SK-N-SH treated with all-trans-retinoic acid at 6 μM for 48 hours (cell line): ENCODE results near the gene DGKE.

Experiments used
- ATAC-seq: fragments of 200-7000 bp; cut with Tn5 transposase; 3 replicates; pipeline ENCODE4 v1.9.1; 2020; ENCODE audit warnings: mild to moderate bottlenecking, moderate library complexity
- ARNTL ChIP-seq: fragments of 450-650 bp; formaldehyde crosslinking; IDR thresholded peaks from 2 replicates; pipeline ENCODE4 v1.5.0; 2020; ENCODE audit warnings: low read depth, mild to moderate bottlenecking, moderate library complexity, borderline replicate concordance
- BACH2 ChIP-seq: fragments of 250-450 bp; sonication (Bioruptor Pico); IDR thresholded peaks from 2 replicates; pipeline ENCODE4 v1.9.0; 2021; ENCODE audit warnings: mild to moderate bottlenecking, borderline replicate concordance
- CSDC2 ChIP-seq: fragments of 250-450 bp; sonication (Bioruptor Pico); IDR thresholded peaks from 2 replicates; pipeline ENCODE4 v1.5.0; 2020; ENCODE audit warnings: mild to moderate bottlenecking, moderate library complexity
- CSRNP3 ChIP-seq: fragments of 250-450 bp; sonication (Bioruptor Pico); IDR thresholded peaks from 2 replicates; pipeline ENCODE4 v1.5.1; 2021; ENCODE audit warnings: mild to moderate bottlenecking, moderate library complexity
- ESRRG ChIP-seq: fragments of 250-450 bp; sonication (Bioruptor Pico); IDR thresholded peaks from 2 replicates; pipeline ENCODE4 v1.6.1; 2021; ENCODE audit warnings: mild to moderate bottlenecking
- GLIS3 ChIP-seq: fragments of 250-450 bp; sonication (Bioruptor Pico); IDR thresholded peaks from 2 replicates; pipeline ENCODE4 v1.5.0; 2020; ENCODE audit warnings: mild to moderate bottlenecking, moderate library complexity
- ISL1 ChIP-seq: fragments of 250-450 bp; sonication (Bioruptor Pico); IDR thresholded peaks from 2 replicates; pipeline ENCODE4 v2.1.2; 2022; ENCODE audit warnings: mild to moderate bottlenecking, moderate library complexity
- RARB ChIP-seq: fragments of 250-450 bp; sonication (Bioruptor Pico); IDR thresholded peaks from 2 replicates; pipeline ENCODE4 v1.8.0; 2021; ENCODE audit warnings: mild to moderate bottlenecking, moderate library complexity
- SNAI2 ChIP-seq: fragments of 250-450 bp; sonication (Bioruptor Pico); IDR thresholded peaks from 2 replicates; pipeline ENCODE4 v1.5.0; 2020; ENCODE audit warnings: mild to moderate bottlenecking, moderate library complexity
- TCF4 ChIP-seq: fragments of 250-450 bp; sonication (Bioruptor Pico); IDR thresholded peaks from 2 replicates; pipeline ENCODE4 v1.8.0; 2021; ENCODE audit warnings: mild to moderate bottlenecking, moderate library complexity, borderline replicate concordance
- TSHZ2 ChIP-seq: fragments of 250-450 bp; sonication (Bioruptor Pico); IDR thresholded peaks from 2 replicates; pipeline ENCODE4 v1.5.0; 2020; ENCODE audit warnings: mild to moderate bottlenecking, moderate library complexity
- ZC3H10 ChIP-seq: fragments of 250-450 bp; sonication (Bioruptor Pico); IDR thresholded peaks from 2 replicates; pipeline ENCODE4 v1.5.1; 2021; ENCODE audit warnings: mild to moderate bottlenecking, moderate library complexity
- ZFP3 ChIP-seq: fragments of 250-450 bp; sonication (Bioruptor Pico); IDR thresholded peaks from 2 replicates; pipeline ENCODE4 v1.5.0; 2020; ENCODE audit warnings: mild to moderate bottlenecking, moderate library complexity
- ZFP30 ChIP-seq: fragments of 450-650 bp; formaldehyde crosslinking; IDR thresholded peaks from 2 replicates; pipeline ENCODE4 v1.5.0; 2022; ENCODE audit warnings: mild to moderate bottlenecking, moderate library complexity
- ZNF565 ChIP-seq: fragments of 450-650 bp; formaldehyde crosslinking; conservative IDR thresholded peaks from 2 replicates; pipeline ENCODE4 v1.5.0; 2020; ENCODE audit warnings: low read depth, mild to moderate bottlenecking, moderate library complexity
- ZNF70 ChIP-seq: fragments of 450-650 bp; formaldehyde crosslinking; IDR thresholded peaks from 2 replicates; pipeline ENCODE4 v1.5.0; 2020; ENCODE audit warnings: mild to moderate bottlenecking, moderate library complexity
- ZNF8 ChIP-seq: fragments of 450-650 bp; formaldehyde crosslinking; IDR thresholded peaks from 2 replicates; pipeline ENCODE4 v1.5.0; 2020; ENCODE audit warnings: mild to moderate bottlenecking, moderate library complexity
- TF ChIP-seq, protein P1 (sequence below): fragments of 250-450 bp; sonication (Bioruptor Pico); IDR thresholded peaks from 2 replicates; pipeline ENCODE4 v1.8.0; 2021; ENCODE audit warnings: low read depth, mild to moderate bottlenecking, moderate library complexity, borderline replicate concordance
- TF ChIP-seq, protein P2 (sequence below): fragments of 250-450 bp; sonication (Bioruptor Pico); IDR thresholded peaks from 2 replicates; pipeline ENCODE4 v1.8.0; 2020; ENCODE audit warnings: mild to moderate bottlenecking, moderate library complexity, borderline replicate concordance

Gene DGKE

DNA sequence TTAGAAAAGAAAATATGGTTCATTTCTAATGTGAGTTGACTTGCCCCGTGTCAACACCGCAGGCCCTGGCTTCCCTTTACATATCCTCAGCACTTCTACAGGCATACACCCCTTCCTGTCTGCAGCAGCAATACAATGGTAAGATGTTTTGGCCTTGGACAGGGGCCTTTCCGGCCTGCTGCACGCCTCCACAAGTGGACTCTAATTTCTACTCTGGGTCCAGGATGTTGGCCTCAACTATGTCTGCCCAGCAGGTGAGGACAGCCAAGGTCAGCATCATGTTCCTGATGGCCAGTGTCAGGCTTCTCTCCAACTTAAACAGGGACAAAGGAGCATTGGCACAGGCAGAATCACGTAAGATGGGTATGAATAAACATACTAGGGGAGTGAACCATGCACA, 11.2 kb upstream of the DGKE start:
- ATAC-seq = no peak
- no peak for TF ChIP-seq ZNF8 (CRISPR knock-in tag)
- no peak for TF ChIP-seq ZFP30 (CRISPR knock-in tag)
- TF ChIP-seq ESRRG (CRISPR knock-in tag) = no peak
- no peak for TF ChIP-seq RARB
- TF ChIP-seq, protein P1, sequence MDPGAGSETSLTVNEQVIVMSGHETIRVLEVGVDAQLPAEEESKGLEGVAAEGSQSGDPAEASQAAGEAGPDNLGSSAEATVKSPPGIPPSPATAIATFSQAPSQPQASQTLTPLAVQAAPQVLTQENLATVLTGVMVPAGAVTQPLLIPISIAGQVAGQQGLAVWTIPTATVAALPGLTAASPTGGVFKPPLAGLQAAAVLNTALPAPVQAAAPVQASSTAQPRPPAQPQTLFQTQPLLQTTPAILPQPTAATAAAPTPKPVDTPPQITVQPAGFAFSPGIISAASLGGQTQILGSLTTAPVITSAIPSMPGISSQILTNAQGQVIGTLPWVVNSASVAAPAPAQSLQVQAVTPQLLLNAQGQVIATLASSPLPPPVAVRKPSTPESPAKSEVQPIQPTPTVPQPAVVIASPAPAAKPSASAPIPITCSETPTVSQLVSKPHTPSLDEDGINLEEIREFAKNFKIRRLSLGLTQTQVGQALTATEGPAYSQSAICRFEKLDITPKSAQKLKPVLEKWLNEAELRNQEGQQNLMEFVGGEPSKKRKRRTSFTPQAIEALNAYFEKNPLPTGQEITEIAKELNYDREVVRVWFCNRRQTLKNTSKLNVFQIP (CRISPR knock-in tag) = no peak
- TF ChIP-seq GLIS3 = no peak
- TF ChIP-seq BACH2 (CRISPR knock-in tag) = no peak
- TF ChIP-seq TCF4 (CRISPR knock-in tag) = no peak
- no peak for TF ChIP-seq CSDC2 (CRISPR knock-in tag)
- TF ChIP-seq ISL1 (CRISPR knock-in tag) = no peak

DNA sequence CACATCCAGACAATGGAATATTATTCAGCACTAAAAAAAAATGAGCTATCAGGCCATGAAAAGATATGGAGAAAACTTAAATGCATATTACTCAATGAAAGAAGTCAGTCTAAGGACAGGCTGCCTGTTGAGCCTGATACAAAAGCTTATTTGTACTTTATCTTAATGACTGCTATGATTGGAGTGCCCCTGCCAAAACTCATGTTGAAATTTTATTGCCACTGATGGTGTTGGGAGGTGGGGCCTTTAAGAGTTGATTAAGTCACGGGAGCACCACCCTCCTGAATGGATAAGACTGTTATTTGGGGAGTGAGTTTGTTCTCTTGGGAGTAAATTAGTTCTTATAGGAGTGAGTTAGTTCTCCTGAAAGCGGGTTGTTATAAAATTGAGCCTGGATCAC, 10.1 kb upstream of the DGKE start:
- no peak for ATAC-seq
- no peak for TF ChIP-seq ISL1 (CRISPR knock-in tag)
- TF ChIP-seq ZNF8 (CRISPR knock-in tag) = peak; percentile 39; the same call in 1 of the 2 replicates
- TF ChIP-seq TCF4 (CRISPR knock-in tag) = no peak
- TF ChIP-seq BACH2 (CRISPR knock-in tag) = no peak

- ATAC-seq = no peak
- TF ChIP-seq ZNF8 (CRISPR knock-in tag) (no peak), TSHZ2 (CRISPR knock-in tag) (no peak), ARNTL (CRISPR knock-in tag) (no peak), ZNF565 (CRISPR knock-in tag) (no peak), ZFP3 (CRISPR knock-in tag) (no peak)
- TF ChIP-seq, protein P2, sequence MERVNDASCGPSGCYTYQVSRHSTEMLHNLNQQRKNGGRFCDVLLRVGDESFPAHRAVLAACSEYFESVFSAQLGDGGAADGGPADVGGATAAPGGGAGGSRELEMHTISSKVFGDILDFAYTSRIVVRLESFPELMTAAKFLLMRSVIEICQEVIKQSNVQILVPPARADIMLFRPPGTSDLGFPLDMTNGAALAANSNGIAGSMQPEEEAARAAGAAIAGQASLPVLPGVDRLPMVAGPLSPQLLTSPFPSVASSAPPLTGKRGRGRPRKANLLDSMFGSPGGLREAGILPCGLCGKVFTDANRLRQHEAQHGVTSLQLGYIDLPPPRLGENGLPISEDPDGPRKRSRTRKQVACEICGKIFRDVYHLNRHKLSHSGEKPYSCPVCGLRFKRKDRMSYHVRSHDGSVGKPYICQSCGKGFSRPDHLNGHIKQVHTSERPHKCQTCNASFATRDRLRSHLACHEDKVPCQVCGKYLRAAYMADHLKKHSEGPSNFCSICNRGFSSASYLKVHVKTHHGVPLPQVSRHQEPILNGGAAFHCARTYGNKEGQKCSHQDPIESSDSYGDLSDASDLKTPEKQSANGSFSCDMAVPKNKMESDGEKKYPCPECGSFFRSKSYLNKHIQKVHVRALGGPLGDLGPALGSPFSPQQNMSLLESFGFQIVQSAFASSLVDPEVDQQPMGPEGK (CRISPR knock-in tag) = no peak
Observed at GRCh38 chr17:56824503-56824902, 9.4 kb upstream of the DGKE start.

- ATAC-seq = no peak
- TF ChIP-seq ESRRG (CRISPR knock-in tag) (no peak), CSDC2 (CRISPR knock-in tag) (no peak), ZC3H10 (no peak), ZFP30 (CRISPR knock-in tag) (no peak), SNAI2 (CRISPR knock-in tag) (no peak), ZNF70 (CRISPR knock-in tag) (no peak), CSRNP3 (CRISPR knock-in tag) (no peak), ARNTL (CRISPR knock-in tag) (no peak), TSHZ2 (CRISPR knock-in tag) (no peak), GLIS3 (no peak), BACH2 (CRISPR knock-in tag) (no peak), ZNF565 (CRISPR knock-in tag) (no peak), ISL1 (CRISPR knock-in tag) (no peak)
Observed at GRCh38 chr17:56826611-56827414, 7.1 kb upstream of the DGKE start.
